Prostate gland (tissue), 2 donors: Measurements from ENCODE around the gene UTP11.

Source experiments
- CTCF ChIP-seq, 4 experiments: fragments of 200-600 bp in 2 of 4; fragments of 450-650 bp in 2 of 4; sonication (generic) in 2 of 4; IDR thresholded peaks; 1 replicate in 3 of 4; 2 replicates in 1 of 4; pipeline ENCODE4 v1.5.1; 2016 to 2019; ENCODE audit warnings: antibody characterized with exemption in 4 of 4, mild to moderate bottlenecking in 2 of 4, moderate library complexity in 2 of 4
- POLR2A ChIP-seq: fragments of 450-650 bp; IDR thresholded peaks from one replicate; pipeline ENCODE4 v1.6.1; 2016; ENCODE audit warnings: antibody characterized with exemption, mild to moderate bottlenecking

DNA sequence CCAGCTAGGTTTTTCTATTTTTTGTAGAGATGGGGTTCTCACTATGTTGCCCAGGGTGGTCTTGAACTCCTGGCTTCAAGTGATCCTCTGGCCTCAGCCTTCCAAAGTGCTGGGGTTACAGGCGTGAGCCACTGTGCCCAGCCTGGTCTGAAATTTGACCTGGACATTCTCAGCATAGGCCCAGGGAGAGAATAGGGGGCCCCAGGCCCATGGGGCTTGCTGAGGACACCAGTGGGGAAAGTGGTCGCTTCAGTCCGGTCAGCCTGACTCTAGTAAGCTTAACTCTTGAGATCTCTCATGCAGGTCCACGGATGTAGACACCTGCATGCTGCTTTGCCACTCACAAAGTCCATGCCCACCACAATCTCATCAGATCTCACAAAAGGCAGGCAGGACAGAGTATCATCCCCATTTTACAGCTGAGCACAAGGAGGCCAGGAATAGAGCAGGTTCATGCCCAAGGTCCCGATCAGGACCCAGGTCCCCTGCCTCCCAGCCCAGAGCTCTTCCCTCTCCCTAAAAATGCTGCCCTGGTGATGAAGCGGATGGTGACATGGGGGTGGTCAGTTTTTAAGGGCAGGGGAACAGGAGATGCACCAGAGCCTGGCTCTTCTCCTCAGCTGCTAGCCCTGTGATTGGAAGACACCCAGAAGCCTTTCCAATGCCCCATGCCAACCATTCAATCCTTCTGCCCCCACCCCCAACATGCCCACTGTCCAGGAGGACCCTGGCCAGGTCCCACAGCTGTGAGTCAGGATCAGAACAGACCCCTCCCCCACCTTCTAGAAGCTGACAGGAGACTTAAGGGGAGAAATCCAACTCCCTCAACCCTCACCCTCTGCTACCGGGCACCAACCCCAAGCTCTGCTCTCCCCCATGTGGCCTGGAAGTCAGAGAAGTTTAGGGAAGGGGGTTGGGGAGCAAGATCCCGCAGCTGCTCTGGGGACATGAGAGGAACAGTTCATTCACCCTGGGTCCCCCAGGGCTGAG lies 9.0 kb upstream of the UTP11 start:
- TF ChIP-seq CTCF (IDR thresholded peaks at IDR 0.05) (no peak), POLR2A (no peak)
